Measurements from ENCODE around the gene GLI3.

GRCh38 chr7:42105554-42106358, 131.3 kb downstream of the GLI3 start:
- no peak for TF ChIP-seq CTCF (conservative IDR thresholded peaks at IDR 0.05)
- no peak for TF ChIP-seq EZH2 (IDR thresholded peaks at IDR 0.05; ENCODE audit: low read depth)
